ENCODE results near the gene PCOLCE2. TPM values are rescaled to one million over a fixed set of nuclear protein-coding genes. Genes with fewer than 3 reads are reported as not detected.

PCOLCE2 gene
- total RNA-seq, 1 donor from 2014 or later = 7.7 TPM

GRCh38 chr3:142777927-142778326 is 111.0 kb downstream of the PCOLCE2 start:
- no peak for TF ChIP-seq CTCF (conservative IDR thresholded peaks at IDR 0.05; ENCODE audit: low read depth, low read length)
- no peak for DNase-seq (ENCODE audit: low read depth)
- H3K4me3 ChIP-seq (ENCODE audit: low read depth, low read length) = no peak overlapping the region

GRCh38 chr3:142768338-142768737 is 120.5 kb downstream of the PCOLCE2 start:
- no peak for DNase-seq (ENCODE audit: low read depth)
- no peak for TF ChIP-seq CTCF (conservative IDR thresholded peaks at IDR 0.05; ENCODE audit: low read depth, low read length)
- H3K4me3 ChIP-seq (ENCODE audit: low read depth, low read length) = no peak overlapping the region

Other genes with a start within 250 kb of the PCOLCE2 start
- 6.9 and 20.0 TPM in 2 replicates for gene TRPC1, start 165.0 kb downstream of the PCOLCE2 start, total RNA-seq
- 0.29 and 0.63 TPM in 2 replicates for gene PAQR9, start 74.6 kb upstream of the PCOLCE2 start, total RNA-seq
- gene U2SURP, start 112.5 kb upstream of the PCOLCE2 start, total RNA-seq = 65.5 and 77.7 TPM in 2 replicates
- 1.4 and 2.2 TPM in 2 replicates for gene CHST2, start 230.7 kb upstream of the PCOLCE2 start, total RNA-seq

All from epithelial cell of proximal tubule (primary cell).